GM21360 (cell line): ENCODE measurements around the gene DPH2.

ENCODE experiments used
- ATAC-seq: cut with Tn5 transposase; IDR thresholded peaks from one replicate; pipeline ENCODE4 v1.9.1; 2021; ENCODE audit warnings: mild to moderate bottlenecking, moderate library complexity; ENCODE audit not compliant: unreplicated experiment

The DPH2 gene

DNA sequence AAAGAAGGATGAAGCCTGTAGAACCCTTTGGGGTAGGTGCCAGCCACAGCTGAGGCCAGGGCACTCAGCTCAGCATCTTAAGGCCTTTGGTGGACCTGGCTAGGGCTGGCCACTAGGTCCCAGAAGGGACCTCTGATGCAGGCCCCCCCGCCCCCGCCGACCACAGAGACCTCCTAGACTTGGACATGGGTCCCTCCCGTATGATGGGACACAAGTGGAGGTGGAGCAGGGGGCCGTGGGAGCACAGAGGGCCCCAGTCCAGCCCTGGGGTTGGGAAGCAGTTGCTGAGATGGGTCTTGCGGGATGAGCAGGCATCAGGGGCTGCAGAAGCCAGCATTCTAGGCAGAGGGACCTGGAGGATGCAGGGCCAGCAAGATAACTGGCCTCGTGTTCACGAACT, 12.4 kb downstream of the DPH2 start:
- ATAC-seq = no peak

DNA sequence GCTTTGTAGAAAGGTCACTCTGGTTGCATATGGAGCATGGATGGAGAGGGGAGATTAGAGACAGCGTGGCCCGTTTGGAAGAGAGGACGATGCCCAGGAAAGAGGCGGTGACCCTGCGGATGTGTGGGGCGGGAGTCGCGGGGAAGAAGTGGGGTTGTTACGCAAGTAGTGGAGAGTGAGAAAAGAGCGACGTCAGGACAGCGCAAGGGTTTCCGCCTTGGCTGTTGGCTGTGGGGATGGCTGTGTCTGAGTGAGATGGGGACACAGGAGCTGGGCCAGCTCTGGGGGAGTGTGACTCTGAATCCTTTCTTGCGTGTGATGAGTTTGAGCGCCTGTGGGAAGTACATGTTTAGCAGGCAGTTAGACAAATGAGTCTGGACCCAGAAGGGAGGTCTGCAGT, 13.0 kb downstream of the DPH2 start:
- ATAC-seq = no peak

- ATAC-seq = no peak
Measured at GRCh38 chr1:43983253-43983899, 13.6 kb downstream of the DPH2 start.

DNA sequence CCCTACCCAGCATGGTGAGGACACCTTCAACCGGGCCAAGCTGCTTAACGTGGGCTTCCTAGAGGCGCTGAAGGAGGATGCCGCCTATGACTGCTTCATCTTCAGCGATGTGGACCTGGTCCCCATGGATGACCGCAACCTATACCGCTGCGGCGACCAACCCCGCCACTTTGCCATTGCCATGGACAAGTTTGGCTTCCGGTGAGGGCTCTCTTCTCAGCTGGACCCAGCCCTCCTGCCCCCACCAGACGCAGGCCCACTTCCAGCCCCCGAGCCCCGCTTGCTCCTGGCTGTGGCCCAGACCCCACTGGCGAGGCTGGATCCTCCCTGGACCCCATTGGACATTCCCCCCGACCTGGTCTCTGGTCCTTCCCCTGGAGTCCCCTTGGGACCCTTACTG, 15.0 kb downstream of the DPH2 start:
- no peak for ATAC-seq

- ATAC-seq = no peak
Measured at GRCh38 chr1:43985984-43986595, 16.3 kb downstream of the DPH2 start.

DNA sequence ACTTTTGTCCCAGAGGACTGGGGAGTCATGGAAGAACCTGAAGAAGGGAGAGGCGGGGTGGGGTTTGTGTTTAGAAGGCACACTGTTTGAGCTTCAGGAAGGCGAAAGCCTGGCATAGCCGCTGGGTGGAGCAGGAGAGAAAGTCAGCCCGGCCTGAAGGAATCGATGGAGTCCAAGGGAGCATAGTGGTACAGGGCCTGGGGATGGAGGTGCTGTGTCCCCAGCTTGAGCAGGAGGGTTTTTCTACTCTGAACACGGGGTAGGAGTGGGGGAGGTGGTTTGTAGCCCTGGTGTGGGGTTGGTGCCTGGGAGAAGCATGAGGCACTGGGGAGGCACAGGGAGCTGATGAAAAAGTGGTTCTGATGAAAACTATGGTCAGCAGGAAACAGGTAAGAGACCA, 16.9 kb downstream of the DPH2 start:
- no peak for ATAC-seq

- ATAC-seq = no peak
Measured at GRCh38 chr1:43987159-43987902, 17.5 kb downstream of the DPH2 start.

- no peak for ATAC-seq
Measured at GRCh38 chr1:43990271-43991199, 20.7 kb downstream of the DPH2 start.

DNA sequence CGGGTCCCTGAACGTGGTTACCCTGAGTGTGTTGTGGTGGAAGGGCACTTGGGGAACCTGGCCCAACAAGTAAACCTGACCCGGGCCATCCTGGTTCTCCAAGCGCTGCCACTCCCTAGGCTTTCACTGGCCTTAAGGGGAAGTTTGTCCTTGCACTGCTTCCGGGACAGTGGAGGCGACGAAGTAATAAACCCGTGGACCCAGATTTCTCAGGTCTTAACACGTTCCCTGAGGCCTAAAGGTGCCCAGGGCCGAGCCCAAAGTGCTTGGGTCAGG, 21.3 kb downstream of the DPH2 start:
- ATAC-seq = no peak

DNA sequence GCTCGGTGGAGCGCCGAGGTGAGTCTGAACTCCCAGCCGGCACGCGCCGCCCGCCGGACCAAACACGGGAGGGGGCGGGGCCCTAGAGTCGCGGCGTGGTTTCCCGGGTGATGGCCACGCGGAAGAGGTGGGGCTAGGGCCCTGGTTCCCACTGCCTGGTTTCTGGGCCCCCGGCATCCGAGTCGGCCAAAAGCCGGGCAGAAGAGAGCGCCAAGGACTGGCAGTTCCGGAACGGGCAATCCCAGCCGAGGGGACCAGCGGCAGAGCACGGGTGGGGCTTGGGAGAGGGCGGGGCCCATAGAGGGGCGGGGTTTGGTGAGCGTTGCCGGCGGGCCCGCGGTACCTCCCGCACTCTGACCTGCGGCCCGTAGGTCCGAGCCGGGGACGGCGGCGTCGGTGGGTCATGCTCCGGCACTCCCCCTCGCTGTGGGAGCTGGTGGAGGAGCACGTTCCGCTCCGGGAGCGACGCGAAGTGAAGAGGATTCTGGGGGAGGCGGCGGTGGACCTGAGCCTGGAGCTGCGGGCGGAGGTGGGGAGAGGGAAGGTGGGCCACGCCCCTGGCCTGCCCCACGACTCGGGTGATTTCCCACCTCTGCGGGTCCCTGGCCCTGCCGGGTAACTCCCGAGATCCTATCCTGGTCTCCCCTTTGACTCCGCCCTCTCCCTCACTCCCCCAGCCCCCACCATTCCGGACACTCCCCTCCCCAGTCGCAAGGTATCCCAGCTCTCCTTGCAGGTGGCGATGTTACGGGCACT, 21.8 kb downstream of the DPH2 start, which contains the start of gene CCDC24:
Gene CCDC24 (plus strand): TSS at position 124 of the 756 bp plus-strand sequence. CDS start 280 bp downstream, at position 404.
- peak; percentile 66 for ATAC-seq

DNA sequence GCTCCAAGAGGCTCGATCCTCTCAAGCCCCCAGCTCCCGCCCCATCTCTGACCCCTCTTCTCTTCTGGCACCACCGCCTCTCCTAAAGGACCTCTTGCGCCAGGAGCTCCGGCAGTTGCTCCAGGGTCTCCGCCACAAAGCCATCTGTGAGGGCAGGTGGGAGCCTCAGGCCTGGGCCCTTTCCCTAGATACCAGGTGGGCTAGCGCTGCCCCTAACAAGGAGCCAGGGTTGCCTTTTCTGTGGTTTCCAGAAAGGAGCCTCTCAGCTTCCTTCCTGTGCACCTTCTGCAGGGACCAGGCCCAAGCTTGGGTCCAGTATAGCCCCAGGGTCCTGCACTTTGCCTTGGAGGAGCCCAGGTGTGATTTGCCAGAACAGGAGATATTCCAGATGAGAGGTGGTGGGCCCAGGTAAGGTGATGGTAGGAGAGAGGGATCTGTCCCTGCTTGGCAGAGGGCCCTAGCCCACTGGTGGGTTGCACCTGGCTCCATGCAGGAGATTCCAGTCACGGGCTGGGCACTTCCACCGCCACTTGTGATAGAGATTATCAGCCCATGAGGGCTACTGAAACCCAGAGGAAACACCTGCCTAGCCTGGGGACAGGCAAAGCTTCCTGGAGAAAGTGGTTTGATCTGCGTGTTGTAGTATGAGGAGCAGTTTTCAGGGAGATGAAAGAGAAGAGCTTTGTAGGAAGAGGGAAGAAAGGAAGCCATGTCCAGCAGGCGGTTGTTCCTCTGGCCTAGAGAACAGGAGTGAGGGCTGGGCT, 22.6 kb downstream of the DPH2 start:
- no peak for ATAC-seq

- ATAC-seq = no peak
Measured at GRCh38 chr1:43993206-43993914, 23.6 kb downstream of the DPH2 start.

GRCh38 chr1:43994071-43994470, 24.3 kb downstream of the DPH2 start:
- ATAC-seq = no peak

DNA sequence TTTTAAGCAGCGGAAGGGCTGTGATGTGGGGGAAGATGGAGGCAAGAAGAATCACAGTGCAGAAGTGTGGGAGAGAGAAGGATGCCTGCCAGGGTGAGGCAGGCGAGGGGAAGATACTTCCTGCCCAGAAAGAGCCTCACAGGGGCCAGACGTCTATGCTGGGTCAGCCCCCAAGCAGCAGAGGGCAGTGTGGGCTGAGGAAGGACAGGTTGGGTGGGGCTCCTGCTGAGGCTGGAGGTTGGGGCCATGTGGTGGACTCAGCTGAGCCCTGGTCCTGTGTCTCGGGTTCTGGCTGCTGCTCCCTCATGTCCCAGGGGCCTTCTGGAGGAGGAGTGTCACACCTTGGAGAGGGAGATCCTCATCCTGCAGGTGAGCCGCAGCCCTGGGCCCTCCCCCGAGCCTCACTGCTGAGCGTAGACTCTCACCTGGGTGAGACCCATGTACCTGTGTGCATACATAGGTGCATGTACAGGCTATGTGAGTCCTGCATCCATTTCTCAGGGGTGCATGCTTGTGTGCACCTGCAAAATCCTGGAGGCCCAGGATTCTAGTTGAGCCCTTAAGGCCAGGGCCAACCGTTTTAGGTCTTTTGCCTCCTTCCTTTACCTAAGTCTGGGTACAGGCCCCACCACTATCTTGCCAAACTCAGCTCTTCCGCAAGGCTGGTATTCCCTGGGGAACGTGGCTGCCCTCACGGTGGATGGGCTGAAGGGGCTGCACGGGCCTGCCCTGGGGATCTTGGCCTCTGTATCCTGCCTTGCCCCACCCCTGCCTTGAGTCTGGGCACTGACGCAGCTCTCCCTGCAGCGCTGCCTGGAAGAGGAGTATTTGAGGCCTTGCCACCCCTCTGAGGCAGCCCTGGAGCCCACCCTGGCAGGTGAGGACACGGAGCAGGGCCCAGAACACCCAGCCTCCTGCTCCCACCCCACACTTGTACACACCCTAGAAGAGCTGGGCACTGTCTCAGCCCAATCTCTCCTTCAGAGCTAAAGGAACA, 25.3 kb downstream of the DPH2 start:
- no peak for ATAC-seq

DNA sequence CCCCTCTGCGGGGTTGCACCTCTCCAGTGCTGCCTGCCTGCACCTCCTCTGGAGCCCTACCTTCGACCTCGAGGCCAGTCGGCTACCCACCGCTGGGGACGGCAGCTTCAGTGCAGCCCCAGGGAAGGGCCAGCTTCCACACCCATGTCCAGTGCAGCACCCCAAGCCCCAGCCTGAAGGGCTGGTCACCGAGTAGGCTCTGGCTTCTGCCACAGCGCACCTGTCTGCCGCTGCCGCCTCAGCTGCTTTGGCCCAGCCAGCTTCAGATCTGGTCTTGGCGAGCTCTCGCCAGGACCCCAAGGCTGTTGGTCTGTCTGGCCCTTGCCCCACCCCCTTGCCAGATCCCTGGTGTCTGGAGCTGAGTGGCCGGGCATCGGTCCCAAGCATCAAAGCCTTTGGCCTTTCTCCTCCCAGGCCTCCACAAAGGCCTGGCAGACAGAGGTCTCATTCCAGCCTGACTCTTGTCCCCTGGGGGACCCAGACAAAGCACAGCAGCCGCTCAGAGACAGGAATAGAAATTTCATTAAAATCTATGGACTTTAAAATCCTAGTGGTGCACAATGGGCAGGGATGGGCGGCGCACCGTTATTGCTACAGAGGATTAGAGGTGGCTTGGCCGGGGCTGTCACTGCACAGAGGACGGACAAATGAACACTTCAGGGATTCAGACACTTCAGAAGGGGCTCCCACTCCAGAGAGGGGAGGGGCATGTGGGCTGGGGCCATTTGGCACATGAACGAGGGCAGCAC, 26.3 kb downstream of the DPH2 start:
- no peak for ATAC-seq

DNA sequence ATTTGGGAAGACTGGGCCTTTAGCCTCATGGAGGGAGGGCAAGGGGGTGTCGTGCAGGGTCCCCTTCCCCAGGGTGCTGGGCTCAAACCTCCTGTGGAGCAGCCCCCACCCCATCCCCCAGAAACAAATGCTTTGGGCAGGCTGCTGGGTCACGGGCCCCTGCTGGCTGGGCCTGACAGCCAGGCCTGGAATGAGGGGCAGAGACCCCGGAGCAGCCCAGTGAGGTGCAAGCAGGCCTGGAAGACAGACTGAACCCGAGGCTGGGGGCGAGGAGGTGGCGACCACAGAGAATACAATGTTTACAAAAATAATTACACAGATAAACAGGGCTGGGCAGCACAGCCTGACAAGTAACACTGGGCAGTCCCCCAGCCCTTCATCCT, 26.9 kb downstream of the DPH2 start:
- ATAC-seq = no peak

GRCh38 chr1:43997295-43997999, 27.6 kb downstream of the DPH2 start:
- no peak for ATAC-seq
